Stimulated activated CD4-positive, alpha-beta T cell treated with anti-CD3 and anti-CD28 coated beads, TNF-alpha, amount 100 ng/mL, for 24 hours (primary cell): ENCODE results near the gene PTCH2.
A peak's percentile ranks its signal among the peaks of the same experiment; 100 is the strongest.
"Not testable (repeated sequence)": the region's sequence is repeated elsewhere in the genome, so short reads cannot be mapped to it uniquely, and the experiment has no call there.

Experiments
- DNase-seq, 3 experiments: peaks; one replicate each; pipeline ENCODE4 v3.0.0-alpha.2; 2020; ENCODE audit warnings: low read depth in 3 of 3

The PTCH2 gene

DNA sequence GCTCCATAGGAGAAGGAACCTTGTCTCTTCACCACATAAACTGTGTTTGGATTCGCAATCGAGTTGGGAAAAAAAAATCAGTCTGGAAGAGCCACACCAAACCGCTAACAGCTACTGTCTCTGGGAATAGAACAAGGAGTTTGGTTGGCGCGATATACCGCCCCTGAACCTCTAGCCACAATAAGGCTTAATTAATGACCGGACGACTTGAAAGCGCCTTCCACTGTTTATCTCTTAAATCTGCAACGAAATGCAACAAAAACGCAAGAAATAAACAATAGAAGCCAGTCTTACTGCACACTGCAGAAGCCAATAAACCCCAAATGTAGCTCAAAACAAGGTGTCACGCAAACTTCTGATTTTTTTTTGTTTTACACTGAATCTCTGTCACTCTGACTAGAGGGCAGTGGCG is 23.9 kb downstream of the PTCH2 start:
- DNase-seq: no peak

GRCh38 chr1:44817771-44818495 is 25.1 kb downstream of the PTCH2 start:
- DNase-seq: no peak

- no peak for DNase-seq
Observed at GRCh38 chr1:44817307-44817706, 25.7 kb downstream of the PTCH2 start.

DNA sequence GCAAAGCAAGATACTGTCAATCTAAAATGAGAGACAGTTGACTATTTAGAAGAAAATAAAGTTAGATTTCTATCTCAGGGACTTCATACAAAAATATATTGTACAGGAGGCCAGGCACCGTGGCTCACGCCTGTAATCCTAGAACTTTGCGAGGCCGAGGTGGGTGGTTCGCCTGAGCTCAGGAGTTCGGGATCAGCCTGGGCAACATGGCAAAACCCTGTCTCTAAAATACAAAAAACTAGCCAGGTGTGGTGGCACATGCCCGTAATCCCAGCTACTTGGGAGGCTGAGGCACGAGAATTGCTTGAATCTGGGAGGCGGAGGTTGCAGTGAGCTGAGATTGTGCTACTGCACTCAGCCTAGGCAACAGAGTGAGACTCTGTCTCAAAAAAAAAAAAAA is 27.1 kb downstream of the PTCH2 start:
- DNase-seq: not testable (repeated sequence)

- DNase-seq: no peak
Observed at GRCh38 chr1:44812822-44813543, 30.1 kb downstream of the PTCH2 start.

DNA sequence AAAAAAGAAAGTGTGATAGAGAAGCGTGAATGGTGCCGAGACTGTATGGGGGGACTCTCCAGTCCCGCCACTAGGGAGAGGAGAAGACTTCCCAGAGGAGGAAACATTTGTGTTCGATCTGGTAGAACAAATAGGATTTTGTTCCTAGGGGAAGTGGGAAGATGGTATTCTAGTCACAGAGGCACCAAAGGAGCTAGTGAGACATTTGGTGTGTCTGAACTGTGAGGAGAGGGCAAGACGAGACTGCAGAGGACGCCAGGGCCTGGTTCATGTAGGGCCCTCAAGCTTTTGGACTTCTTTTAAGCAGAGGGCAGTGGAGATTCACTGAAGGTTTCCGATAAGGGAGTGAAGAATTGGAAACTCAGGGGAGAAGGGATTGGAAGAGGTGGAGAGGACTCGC is 31.8 kb downstream of the PTCH2 start:
- DNase-seq: no peak

GRCh38 chr1:44810762-44811105 is 32.3 kb downstream of the PTCH2 start:
- DNase-seq: not testable (repeated sequence)

DNA sequence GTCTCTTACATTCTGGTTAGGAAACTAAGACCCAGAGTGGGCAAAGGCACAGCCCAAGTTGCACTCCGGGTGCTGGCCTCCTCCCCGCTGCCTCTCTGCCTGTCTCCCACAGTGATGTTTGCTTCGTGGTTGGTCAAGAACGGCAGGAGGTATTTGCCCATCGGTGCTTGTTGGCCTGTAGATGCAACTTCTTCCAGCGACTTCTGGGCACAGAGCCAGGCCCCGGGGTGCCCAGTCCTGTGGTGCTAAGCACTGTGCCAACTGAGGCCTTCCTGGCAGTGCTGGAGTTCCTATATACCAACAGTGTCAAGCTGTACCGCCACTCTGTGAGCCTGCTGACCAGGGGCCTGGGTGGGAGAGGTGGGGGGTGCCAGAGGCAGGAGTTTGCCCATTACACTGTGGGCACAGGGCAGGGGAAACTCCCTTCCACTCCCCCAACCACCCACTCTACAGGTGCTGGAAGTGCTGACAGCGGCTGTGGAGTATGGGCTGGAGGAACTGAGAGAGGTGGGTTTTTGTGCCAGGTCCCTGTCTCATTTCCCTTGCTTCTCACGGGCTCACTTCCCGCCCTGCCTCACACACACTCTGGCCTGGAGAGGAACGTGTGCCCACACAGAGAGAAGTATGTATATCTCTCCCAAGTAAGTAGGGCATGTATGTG is 32.8 kb downstream of the PTCH2 start:
- DNase-seq: peak in 1 of 3 experiments; percentile 50

GRCh38 chr1:44808938-44809917 is 33.8 kb downstream of the PTCH2 start:
- peak; percentile 71 to 88 (median 83) for DNase-seq

- peak; percentile 66 to 81 (median 72) for DNase-seq
Observed at GRCh38 chr1:44808063-44808937, 34.8 kb downstream of the PTCH2 start, which contains the start of gene BTBD19. Gene BTBD19 (plus strand): TSS chr1:44808523. CDS start chr1:44808821, 298 bp downstream.

- peak; percentile 78 to 92 (median 80) for DNase-seq
Observed at GRCh38 chr1:44807364-44808062, 35.5 kb downstream of the PTCH2 start.

GRCh38 chr1:44806704-44807363 is 36.2 kb downstream of the PTCH2 start, which contains the start of gene DYNLT4:
Gene DYNLT4 (minus strand): TSS chr1:44807351. CDS start chr1:44806668, 683 bp downstream.
- no peak for DNase-seq

GRCh38 chr1:44806025-44806703 is 36.9 kb downstream of the PTCH2 start:
- DNase-seq: no peak

- no peak for DNase-seq
Observed at GRCh38 chr1:44805311-44806024, 37.6 kb downstream of the PTCH2 start.

DNA sequence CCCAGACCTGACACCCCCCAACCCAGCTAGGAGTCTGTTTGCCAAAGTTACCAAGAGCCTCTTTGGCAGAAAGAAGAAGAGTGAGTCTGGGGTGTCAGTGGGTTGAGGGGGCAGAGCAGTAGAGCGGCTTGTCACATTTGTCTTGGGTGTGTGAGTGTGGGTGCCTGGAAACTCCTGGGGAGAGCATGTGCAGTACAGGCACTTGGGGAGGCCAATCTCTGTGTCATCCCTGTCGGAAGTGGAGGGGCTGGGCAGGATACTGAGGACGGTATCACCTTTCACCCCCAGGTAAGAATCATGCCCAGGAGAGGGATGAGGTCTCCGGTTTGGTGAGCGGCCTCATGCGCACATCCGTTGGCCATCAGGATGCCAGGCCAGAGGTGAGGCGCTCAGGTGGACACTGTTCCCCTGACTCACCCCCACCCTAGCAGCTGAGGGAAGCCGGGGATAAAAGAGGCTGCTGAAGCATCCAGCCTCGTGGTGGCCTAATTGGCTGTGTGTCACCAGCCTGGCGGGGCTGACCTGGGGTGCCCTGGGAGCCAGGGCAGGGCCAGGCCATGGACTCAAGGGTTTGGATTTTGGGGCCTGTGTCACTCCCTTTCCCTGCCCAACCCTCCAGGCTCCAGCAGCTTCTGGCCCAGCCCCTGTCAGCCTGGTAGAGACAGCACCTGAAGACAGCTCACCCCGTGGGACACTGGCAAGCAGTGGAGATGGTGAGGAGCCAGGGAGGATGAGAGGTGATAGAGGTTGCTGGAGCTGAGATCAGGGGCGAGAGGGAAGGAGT is 39.5 kb downstream of the PTCH2 start:
- no peak for DNase-seq

GRCh38 chr1:44803062-44803311 is 40.1 kb downstream of the PTCH2 start:
- DNase-seq: no peak

DNA sequence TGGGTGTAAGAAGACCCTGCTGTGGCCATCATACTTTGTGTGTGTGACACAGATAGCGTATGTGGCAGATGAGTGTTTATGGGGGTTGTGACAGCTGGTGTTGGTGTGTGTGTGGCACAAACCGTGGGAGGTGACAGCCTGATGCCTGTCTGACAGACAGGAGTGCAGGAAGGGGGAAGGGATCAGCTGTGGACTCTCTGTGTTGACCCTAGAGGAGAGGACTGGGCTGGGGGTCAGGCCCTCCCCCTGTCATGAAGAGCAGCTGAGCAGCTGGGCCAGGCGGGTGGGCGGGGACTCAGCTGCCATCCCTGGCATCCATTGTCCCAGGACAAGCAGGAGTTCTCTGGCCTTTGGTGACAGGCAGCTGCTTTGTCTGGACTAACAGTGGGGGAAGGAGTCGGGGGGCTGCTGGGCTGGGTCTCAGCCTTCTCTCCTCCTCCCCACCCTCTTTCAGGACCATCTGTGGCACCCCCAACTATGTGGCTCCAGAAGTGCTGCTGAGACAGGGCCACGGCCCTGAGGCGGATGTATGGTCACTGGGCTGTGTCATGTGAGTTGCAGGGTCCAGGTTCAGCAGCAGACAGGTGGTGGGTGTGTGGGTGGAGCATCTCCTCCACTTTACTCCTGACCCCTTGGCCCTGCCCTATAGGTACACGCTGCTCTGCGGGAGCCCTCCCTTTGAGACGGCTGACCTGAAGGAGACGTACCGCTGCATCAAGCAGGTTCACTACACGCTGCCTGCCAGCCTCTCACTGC is 40.6 kb downstream of the PTCH2 start:
- no peak for DNase-seq
